IMR-90 (cell line): ENCODE data around the gene CFAP119.
A peak's percentile ranks its signal among the peaks of the same experiment; 100 is the strongest.

Experiments used
- BHLHE40 ChIP-seq: fragments of 150-350 bp; IDR thresholded peaks from 2 replicates; pipeline ENCODE4 v1.6.1; 2016; ENCODE audit warnings: mild to moderate bottlenecking, low read depth, low read length
- CEBPB ChIP-seq: IDR thresholded peaks from 2 replicates; pipeline ENCODE4 v1.6.1; 2012; ENCODE audit warnings: low read depth, low read length, improper control_type of control experiment
- CTCF ChIP-seq: conservative IDR thresholded peaks from 2 replicates; pipeline ENCODE4 v1.5.1; 2012; ENCODE audit warnings: mild to moderate bottlenecking, low read depth, low read length, improper control_type of control experiment
- ELK1 ChIP-seq: fragments of 150-350 bp; IDR thresholded peaks from 2 replicates; pipeline ENCODE4 v1.6.1; 2016; ENCODE audit warnings: low read depth, mild to moderate bottlenecking, low read length, moderate library complexity, borderline replicate concordance
- FOS ChIP-seq: fragments of 150-350 bp; IDR thresholded peaks from 2 replicates; pipeline ENCODE4 v1.6.1; 2016; ENCODE audit warnings: low read depth, low read length
- MAZ ChIP-seq: IDR thresholded peaks from 2 replicates; pipeline ENCODE4 v1.6.1; 2012; ENCODE audit warnings: low read depth, mild to moderate bottlenecking, low read length, improper control_type of control experiment, moderate library complexity, borderline replicate concordance
- MXI1 ChIP-seq: IDR thresholded peaks from 2 replicates; pipeline ENCODE4 v1.6.1; 2012; ENCODE audit warnings: low read depth, mild to moderate bottlenecking, low read length, moderate library complexity, borderline replicate concordance
- POLR2A ChIP-seq: IDR thresholded peaks from 2 replicates; pipeline ENCODE4 v1.6.1; 2012; ENCODE audit warnings: mild to moderate bottlenecking, low read depth, low read length
- RAD21 ChIP-seq: IDR thresholded peaks from 2 replicates; pipeline ENCODE4 v1.6.1; 2012; ENCODE audit warnings: low read length, improper control_type of control experiment
- RCOR1 ChIP-seq: IDR thresholded peaks from 2 replicates; pipeline ENCODE4 v1.6.1; 2012; ENCODE audit warnings: mild to moderate bottlenecking, low read length, improper control_type of control experiment; ENCODE audit not compliant: insufficient replicate concordance
- RFX5 ChIP-seq: IDR thresholded peaks from 2 replicates; pipeline ENCODE4 v1.8.0; 2012; ENCODE audit warnings: low read depth, mild to moderate bottlenecking, low read length, moderate library complexity
- SMC3 ChIP-seq: fragments of 150-350 bp; IDR thresholded peaks from 2 replicates; pipeline ENCODE4 v1.6.1; 2016; ENCODE audit warnings: low read depth, mild to moderate bottlenecking, antibody characterized with exemption, low read length, moderate library complexity
- USF2 ChIP-seq: fragments of 150-350 bp; IDR thresholded peaks from 2 replicates; pipeline ENCODE4 v1.6.1; 2017; ENCODE audit warnings: mild to moderate bottlenecking, antibody characterized with exemption, low read length, low read depth

- TF ChIP-seq CTCF (no peak), USF2 (no peak), RFX5 (no peak), BHLHE40 (no peak), MXI1 (no peak), RAD21 (no peak), SMC3 (no peak), CEBPB (no peak), RCOR1 (no peak), POLR2A (no peak), FOS (0 out of 2 replicates have a peak, but pooled peaks have one; percentile 3), ELK1 (no peak), MAZ (no peak)
These were observed 30.5 kb downstream of the CFAP119 start for GRCh38 chr16:30731411-30731810.
